Measurements from ENCODE around the gene KMT5B.

- TF ChIP-seq CTCF (conservative IDR thresholded peaks at IDR 0.05 in 1 of 2, IDR thresholded peaks at IDR 0.05 in 1 of 2; ENCODE audit: low read depth in 1 of 2, low read length in 2 of 2) (no peak), EZH2 (IDR thresholded peaks at IDR 0.05; ENCODE audit: low read length, missing control alignments) (no peak)
Observed at GRCh38 chr11:68159665-68160064, 53.4 kb downstream of the KMT5B start.

Data from fibroblast of lung (primary cell).